HG03060 (cell line): ENCODE results near the gene UTS2.

ENCODE experiments used
- ATAC-seq: cut with Tn5 transposase; IDR thresholded peaks from one replicate; pipeline ENCODE4 v1.9.1; 2021; ENCODE audit warnings: low read depth, moderate number of reproducible peaks; ENCODE audit not compliant: unreplicated experiment

The UTS2 gene

GRCh38 chr1:7863756-7864328 lies 11.0 kb upstream of the UTS2 start:
- ATAC-seq = no peak

- no peak for ATAC-seq
These were observed 9.6 kb upstream of the UTS2 start for GRCh38 chr1:7862211-7863060.

- no peak for ATAC-seq
These were observed 8.6 kb upstream of the UTS2 start for GRCh38 chr1:7861452-7861851.

- ATAC-seq = no peak
These were observed 7.3 kb upstream of the UTS2 start for GRCh38 chr1:7860130-7860529.

GRCh38 chr1:7859406-7859805 lies 6.5 kb upstream of the UTS2 start:
- ATAC-seq = no peak

- no peak for ATAC-seq
These were observed 5.1 kb upstream of the UTS2 start for GRCh38 chr1:7857985-7858384.

GRCh38 chr1:7857000-7857399 lies 4.1 kb upstream of the UTS2 start:
- ATAC-seq = no peak

GRCh38 chr1:7856345-7856744 lies 3.5 kb upstream of the UTS2 start:
- ATAC-seq = no peak

GRCh38 chr1:7853684-7854026 lies 790 bp upstream of the UTS2 start:
- no peak for ATAC-seq

GRCh38 chr1:7850786-7851185 lies 2.1 kb downstream of the UTS2 start:
- no peak for ATAC-seq

GRCh38 chr1:7847599-7847998 lies 5.3 kb downstream of the UTS2 start:
- ATAC-seq = no peak

- ATAC-seq = no peak
These were observed 6.2 kb downstream of the UTS2 start for GRCh38 chr1:7846656-7847055.

GRCh38 chr1:7845761-7846160 lies 7.1 kb downstream of the UTS2 start:
- ATAC-seq = no peak

- ATAC-seq = no peak
These were observed 10.3 kb downstream of the UTS2 start for GRCh38 chr1:7842517-7842916.

GRCh38 chr1:7839526-7839925 lies 13.3 kb downstream of the UTS2 start:
- ATAC-seq = no peak

GRCh38 chr1:7838714-7839113 lies 14.2 kb downstream of the UTS2 start:
- no peak for ATAC-seq

GRCh38 chr1:7833035-7833434 lies 19.8 kb downstream of the UTS2 start:
- no peak for ATAC-seq

GRCh38 chr1:7831458-7831857 lies 21.4 kb downstream of the UTS2 start:
- no peak for ATAC-seq

- no peak for ATAC-seq
These were observed 25.5 kb downstream of the UTS2 start for GRCh38 chr1:7827126-7827955.

GRCh38 chr1:7826363-7826762 lies 26.5 kb downstream of the UTS2 start:
- ATAC-seq = no peak

GRCh38 chr1:7824701-7825100 lies 28.2 kb downstream of the UTS2 start:
- ATAC-seq = no peak

- no peak for ATAC-seq
These were observed 31.6 kb downstream of the UTS2 start for GRCh38 chr1:7821282-7821681.
